K562 (cell line): Measurements from ENCODE around the gene ZFP64. TPM values are rescaled to one million over a fixed set of nuclear protein-coding genes. Genes with fewer than 3 reads are reported as not detected.

Experiments
- BACH1 ChIP-seq: fragments of 200-800 bp; sonication (Bioruptor generic); IDR thresholded peaks from 2 replicates; pipeline ENCODE4 v1.6.1; 2016; ENCODE audit warnings: missing genetic modification characterization, missing compliant biosample characterization
- BCLAF1 ChIP-seq, 2 experiments: fragments of 450-650 bp in 1 of 2; IDR thresholded peaks; 2 replicates each; pipeline ENCODE4 v1.6.1; 2011 to 2017; ENCODE audit warnings: low read depth in 2 of 2, antibody characterized with exemption in 1 of 2, borderline replicate concordance in 1 of 2, low read length in 1 of 2, mild to moderate bottlenecking in 1 of 2, mixed read lengths in 1 of 2; ENCODE audit not compliant: control insufficient read depth in 1 of 2
- HMGXB4 ChIP-seq: sonication (generic); formaldehyde crosslinking; IDR thresholded peaks from 2 replicates; pipeline ENCODE4 v1.8.1; 2023; ENCODE audit warnings: mild to moderate bottlenecking, missing genetic modification reagents
- KDM2B ChIP-seq: fragments of 250-450 bp; sonication (Bioruptor Pico); IDR thresholded peaks from 2 replicates; pipeline ENCODE4 v1.8.0; 2021; ENCODE audit warnings: mild to moderate bottlenecking, moderate library complexity
- NKRF ChIP-seq: fragments of 450-650 bp; IDR thresholded peaks from 2 replicates; pipeline ENCODE4 v1.6.1; 2016; ENCODE audit warnings: borderline replicate concordance
- RREB1 ChIP-seq: fragments of 250-450 bp; sonication (Bioruptor Pico); IDR thresholded peaks from 2 replicates; pipeline ENCODE4 v1.4.0; 2020
- ZNF133 ChIP-seq: fragments of 250-450 bp; sonication (Bioruptor Pico); IDR thresholded peaks from 2 replicates; pipeline ENCODE4 v1.4.0; 2020; ENCODE audit warnings: mild to moderate bottlenecking
- ZNF512 ChIP-seq: IDR thresholded peaks from 2 replicates; pipeline ENCODE4 v1.6.1; 2016; ENCODE audit warnings: missing genetic modification characterization, missing compliant biosample characterization
- ZNF707 ChIP-seq: fragments of 250-450 bp; sonication (Bioruptor Pico); conservative IDR thresholded peaks from 2 replicates; pipeline ENCODE4 v1.8.0; 2022; ENCODE audit warnings: inconsistent platforms, mild to moderate bottlenecking, moderate library complexity
- ZNF766 ChIP-seq: fragments of 200-800 bp; sonication (Bioruptor generic); conservative IDR thresholded peaks from 2 replicates; pipeline ENCODE4 v1.6.1; 2016; ENCODE audit warnings: missing genetic modification characterization, missing compliant biosample characterization
- polyA plus RNA-seq, 8 experiments: library from polyadenylated mRNA; depleted of rRNA in 4 of 8; stranded (reverse) in 5 of 8; unstranded in 3 of 8; fragments of >200 nt; fragmentation: Nextera tagmentation in 2 of 8; fragmentation: Illumina TruSeq in 1 of 8; extraction: Ambion mirVana in 2 of 8; extraction: Trizol in 1 of 8; gene quantifications; 2 replicates each; pipeline versions ENCODE4 v1.2.1 to v1.2.3, GENCODE V29; 2011 to 2014; ENCODE audit warnings: inconsistent platforms in 1 of 8, missing spikeins in 1 of 8
- total RNA-seq, 7 experiments: library from RNA; depleted of rRNA in 6 of 7; stranded (reverse); fragments of >200 nt in 6 of 7; fragmentation: Illumina TruSeq in 2 of 7; extraction: Trizol in 2 of 7; gene quantifications; 2 replicates each; pipeline versions ENCODE4 v1.2.1 to v1.2.3, GENCODE V29; 2011 to 2021; ENCODE audit warnings: low replicate concordance in 1 of 7

Gene ZFP64
- total and polyA plus RNA-seq, 9 of the 15 experiments (the other 6 are each of a cell fraction or from before 2014, with no cell fraction given), result 1.4 to 13.4 (median 7.0) TPM

GRCh38 chr20:52191132-52191915 lies at the start of gene ZFP64 (continued):
- TF ChIP-seq RREB1 (CRISPR knock-in tag) (0 out of 2 replicates have a peak, but pooled peaks have one; percentile 63), BACH1 (no peak), ZNF707 (CRISPR knock-in tag) (no peak), KDM2B (CRISPR knock-in tag) (0 out of 2 replicates have a peak, but pooled peaks have one; percentile 39), NKRF (no peak), ZNF512 (tag) (no peak), BCLAF1 (IDR thresholded peaks at IDR 0.05; ENCODE audit: borderline replicate concordance in 1 of 2, control insufficient read depth in 1 of 2, low read depth in 2 of 2, low read length in 1 of 2) (no peak), HMGXB4 (CRISPR knock-in tag) (peak; percentile 55; the same call in 1 of the 2 replicates), ZNF133 (CRISPR knock-in tag) (no peak), ZNF766 (CRISPR knock-in tag) (0 out of 2 replicates have a peak, but pooled peaks have one; percentile 64)
